NT2/D1 (cell line): ENCODE data around the gene ATP1A4.
A peak's percentile ranks its signal among the peaks of the same experiment; 100 is the strongest.

ENCODE experiments used
- DNase-seq: peaks from one replicate; pipeline ENCODE4 v3.0.0-alpha.2; 2011; ENCODE audit warnings: low read depth, low spot score
- H3K27me3 ChIP-seq: 2 replicates; pipeline ENCODE4 v1.6.0; 2011; ENCODE audit warnings: mild to moderate bottlenecking; ENCODE audit not compliant: insufficient read length, insufficient read depth
- H3K36me3 ChIP-seq: 2 replicates; pipeline ENCODE4 v1.6.1; 2011; ENCODE audit warnings: mild to moderate bottlenecking, low read length, mixed read lengths; ENCODE audit not compliant: insufficient read depth, insufficient read length
- H3K4me1 ChIP-seq: 2 replicates; pipeline ENCODE4 v1.5.1; 2011; ENCODE audit not compliant: insufficient read depth, insufficient read length
- H3K4me3 ChIP-seq: 2 replicates; pipeline ENCODE4 v1.5.1; 2011; ENCODE audit warnings: low read depth; ENCODE audit not compliant: insufficient read length
- H3K9ac ChIP-seq: 2 replicates; pipeline ENCODE4 v1.6.0; 2011; ENCODE audit warnings: low read depth; ENCODE audit not compliant: insufficient read length
- H3K9me3 ChIP-seq: 2 replicates; pipeline ENCODE4 v1.5.1; 2011; ENCODE audit warnings: mild to moderate bottlenecking, low read length; ENCODE audit not compliant: insufficient read depth
- SUZ12 ChIP-seq: IDR thresholded peaks from 2 replicates; pipeline ENCODE4 v1.6.1; 2011; ENCODE audit not compliant: insufficient read length, insufficient read depth; ENCODE audit errors: extremely low read depth
- YY1 ChIP-seq: IDR thresholded peaks from 2 replicates; pipeline ENCODE4 v1.6.1; 2011; ENCODE audit not compliant: insufficient read length, insufficient read depth
- ZNF274 ChIP-seq: IDR thresholded peaks from 2 replicates; pipeline ENCODE4 v1.6.1; 2011; ENCODE audit warnings: mild to moderate bottlenecking, low read depth, low read length

Gene ATP1A4

GRCh38 chr1:160167056-160167455 is 15.7 kb downstream of the ATP1A4 start:
- H3K27me3 ChIP-seq, result peaks cover 27% of the 10 kb centered on the region
- no peaks in the 10 kb centered on the region for H3K9me3 ChIP-seq
- DNase-seq, result no peak
- no peaks in the 10 kb centered on the region for H3K36me3 ChIP-seq
- H3K4me3 ChIP-seq, result no peak overlapping the region
- peaks cover 9% of the 10 kb centered on the region for H3K4me1 ChIP-seq
- TF ChIP-seq ZNF274, result no peak
- no peak for TF ChIP-seq YY1
- TF ChIP-seq SUZ12, result no peak
- H3K9ac ChIP-seq, result no peak overlapping the region

GRCh38 chr1:160167580-160167979 is 16.2 kb downstream of the ATP1A4 start:
- Histone ChIP-seq H3K36me3 (no peaks in the 10 kb centered on the region), H3K4me1 (peaks cover 9% of the 10 kb centered on the region), H3K4me3 (no peak overlapping the region), H3K9me3 (no peaks in the 10 kb centered on the region), H3K9ac (no peak overlapping the region), H3K27me3 (peaks cover 29% of the 10 kb centered on the region)
- DNase-seq, result no peak
- TF ChIP-seq ZNF274, result no peak
- TF ChIP-seq SUZ12, result no peak

GRCh38 chr1:160168016-160168415 is 16.6 kb downstream of the ATP1A4 start:
- Histone ChIP-seq H3K9ac (no peak overlapping the region), H3K4me3 (no peak overlapping the region), H3K4me1 (peaks cover 13% of the 10 kb centered on the region), H3K9me3 (no peaks in the 10 kb centered on the region), H3K27me3 (peaks cover 33% of the 10 kb centered on the region), H3K36me3 (no peaks in the 10 kb centered on the region)
- TF ChIP-seq SUZ12 (no peak), YY1 (no peak), ZNF274 (no peak)
- DNase-seq, result no peak

GRCh38 chr1:160168609-160169369 is 17.4 kb downstream of the ATP1A4 start:
- no peaks in the 10 kb centered on the region for H3K36me3 ChIP-seq
- H3K4me1 ChIP-seq, result peaks cover 13% of the 10 kb centered on the region
- H3K4me3 ChIP-seq, result no peak overlapping the region
- TF ChIP-seq YY1, result no peak
- TF ChIP-seq ZNF274, result no peak
- no peak for TF ChIP-seq SUZ12
- peak; percentile 83 for DNase-seq
- peaks cover 40% of the 10 kb centered on the region for H3K27me3 ChIP-seq
- H3K9me3 ChIP-seq, result no peaks in the 10 kb centered on the region
- no peak overlapping the region for H3K9ac ChIP-seq

GRCh38 chr1:160169553-160170399 is 18.4 kb downstream of the ATP1A4 start:
- no peaks in the 10 kb centered on the region for H3K9me3 ChIP-seq
- H3K4me3 ChIP-seq, result no peak overlapping the region
- TF ChIP-seq YY1 (no peak), SUZ12 (no peak), ZNF274 (no peak)
- peaks cover 13% of the 10 kb centered on the region for H3K4me1 ChIP-seq
- peaks cover 45% of the 10 kb centered on the region for H3K27me3 ChIP-seq
- DNase-seq, result peak; percentile 99
- no peaks in the 10 kb centered on the region for H3K36me3 ChIP-seq
- no peak overlapping the region for H3K9ac ChIP-seq

GRCh38 chr1:160171354-160171753 is 20.0 kb downstream of the ATP1A4 start:
- Histone ChIP-seq H3K27me3 (peaks cover 39% of the 10 kb centered on the region), H3K4me3 (no peak overlapping the region)
- TF ChIP-seq ZNF274 (no peak), YY1 (no peak), SUZ12 (no peak)

DNA sequence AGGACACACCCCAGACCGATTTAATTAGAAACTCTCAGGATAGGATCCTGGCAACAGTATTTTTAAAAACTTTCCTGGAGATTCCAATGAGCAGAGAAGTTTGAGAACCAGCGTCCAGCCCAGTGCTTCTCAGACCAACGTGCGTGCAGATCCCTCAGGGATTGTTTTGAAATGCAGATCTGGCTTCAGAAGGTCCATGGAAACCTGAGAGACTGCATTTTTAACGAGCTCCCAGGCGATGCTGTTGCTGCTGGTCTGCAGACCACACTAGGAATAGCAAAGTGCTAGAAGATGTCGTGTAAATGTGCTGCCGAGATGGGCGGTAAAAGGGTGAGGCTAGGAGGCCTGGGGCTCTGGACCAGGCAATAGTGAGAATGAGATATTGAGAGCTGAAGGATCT is 20.6 kb downstream of the ATP1A4 start:
- Histone ChIP-seq H3K36me3 (no peaks in the 10 kb centered on the region), H3K9ac (peak overlapping the region; percentile 22), H3K4me3 (no peak overlapping the region), H3K4me1 (peaks cover 13% of the 10 kb centered on the region), H3K9me3 (0 out of 2 replicates have a peak, but pooled peaks cover 4% of the 10 kb centered on the region), H3K27me3 (peaks cover 33% of the 10 kb centered on the region)
- TF ChIP-seq YY1 (no peak), ZNF274 (no peak), SUZ12 (no peak)
- DNase-seq, result peak; percentile 74

More at GRCh38 chr1:160171354-160171753, 20.0 kb downstream of the ATP1A4 start:
- peak overlapping the region; percentile 22 for H3K9ac ChIP-seq
- H3K4me1 ChIP-seq, result peaks cover 13% of the 10 kb centered on the region
- H3K36me3 ChIP-seq, result no peaks in the 10 kb centered on the region
- no peak for DNase-seq
- 0 out of 2 replicates have a peak, but pooled peaks cover 4% of the 10 kb centered on the region for H3K9me3 ChIP-seq
